ENCODE results near the gene ZBED4. TPM values are rescaled to one million over a fixed set of nuclear protein-coding genes. Genes with fewer than 3 reads are reported as not detected.

ZBED4 gene
- total RNA-seq, 1 experiment from 2014 or later = 29.2 TPM

GRCh38 chr22:49927483-49928184 lies 74.0 kb downstream of the ZBED4 start:
- no peak for ATAC-seq
- TF ChIP-seq ZNF232 (CRISPR knock-in tag; IDR thresholded peaks at IDR 0.05) = no peak
- no peak for TF ChIP-seq ZNF532 (CRISPR knock-in tag; IDR thresholded peaks at IDR 0.05; ENCODE audit: borderline replicate concordance)
- no peak for TF ChIP-seq NR2C2 (CRISPR knock-in tag; IDR thresholded peaks at IDR 0.05)
- TF ChIP-seq ZNF281 (CRISPR knock-in tag; IDR thresholded peaks at IDR 0.05) = no peak
- TF ChIP-seq CDX4 (CRISPR knock-in tag; IDR thresholded peaks at IDR 0.05; ENCODE audit: borderline replicate concordance) = no peak
- no peak for TF ChIP-seq ZNF263 (CRISPR knock-in tag; IDR thresholded peaks at IDR 0.05; ENCODE audit: low read depth)
- TF ChIP-seq IRF2 (CRISPR knock-in tag; IDR thresholded peaks at IDR 0.05; ENCODE audit: borderline replicate concordance, low read depth) = no peak
- TF ChIP-seq ZNF512 (CRISPR knock-in tag; IDR thresholded peaks at IDR 0.05; ENCODE audit: borderline replicate concordance) = no peak
- TF ChIP-seq TCF7 (CRISPR knock-in tag; IDR thresholded peaks at IDR 0.05; ENCODE audit: low read depth) = no peak
- Mint-ChIP-seq H3K4me1 (peaks cover 12% of the 10 kb centered on the region), H3K27me3 (ENCODE audit: low read depth) (peaks cover 12% of the 10 kb centered on the region), H3K9me3 (no peaks in the 10 kb centered on the region), H3K27ac (peak overlapping the region; percentile 76; the same call in 1 of the 2 replicates), H3K36me3 (peaks cover 6% of the 10 kb centered on the region; the same call in 1 of the 2 replicates), H3K4me3 (0 out of 2 replicates have a peak overlapping the region, but pooled peaks have one; percentile 31)
- ChIA-PET POLR2A (no interaction called here), CTCF (interaction anchor here (0.9 to 1.4 kb wide), 2 partner anchors 56 to 103 kb away, joined by 3 to 6 read pairs; no protein-coding TSS in a partner anchor)
- no peak for DNase-seq (ENCODE audit: low spot score)

GRCh38 chr22:49928185-49928495 lies 74.5 kb downstream of the ZBED4 start:
- ChIA-PET CTCF (interaction anchor here (0.9 kb wide), 1 partner anchor 55 kb away, joined by 3 read pairs; no protein-coding TSS in a partner anchor), POLR2A (no interaction called here)
- peaks cover 12% of the 10 kb centered on the region for H3K27me3 Mint-ChIP-seq (ENCODE audit: low read depth)
- DNase-seq (ENCODE audit: low spot score) (no peak), ATAC-seq (no peak)
- H3K9me3 Mint-ChIP-seq = no peaks in the 10 kb centered on the region
- peaks cover 6% of the 10 kb centered on the region; the same call in 1 of the 2 replicates for H3K36me3 Mint-ChIP-seq
- no peak overlapping the region for H3K4me3 Mint-ChIP-seq
- no peak overlapping the region for H3K27ac Mint-ChIP-seq
- H3K4me1 Mint-ChIP-seq = peaks cover 12% of the 10 kb centered on the region
- no peak for TF ChIP-seq EMX1 (CRISPR knock-in tag; IDR thresholded peaks at IDR 0.05)
- no peak for TF ChIP-seq ZNF232 (CRISPR knock-in tag; IDR thresholded peaks at IDR 0.05)
- no peak for TF ChIP-seq JAZF1 (CRISPR knock-in tag; IDR thresholded peaks at IDR 0.05)
- no peak for TF ChIP-seq OVOL2 (CRISPR knock-in tag; IDR thresholded peaks at IDR 0.05; ENCODE audit: borderline replicate concordance)
- TF ChIP-seq ZNF396 (CRISPR knock-in tag; IDR thresholded peaks at IDR 0.05; ENCODE audit: borderline replicate concordance) = no peak
- no peak for TF ChIP-seq USF1 (CRISPR knock-in tag; IDR thresholded peaks at IDR 0.05)
- no peak for TF ChIP-seq GTF2I (CRISPR knock-in tag; conservative IDR thresholded peaks at IDR 0.05)
- no peak for TF ChIP-seq ZNF671 (CRISPR knock-in tag; IDR thresholded peaks at IDR 0.05)
- TF ChIP-seq TCF7 (CRISPR knock-in tag; IDR thresholded peaks at IDR 0.05; ENCODE audit: low read depth) = no peak
